ENCODE results near the gene P4HA2. TPM values are rescaled to one million over a fixed set of nuclear protein-coding genes. Genes with fewer than 3 reads are reported as not detected.

P4HA2 gene
- total RNA-seq, 2 experiments from 2014 or later = 17.3 to 18.6 TPM

DNA sequence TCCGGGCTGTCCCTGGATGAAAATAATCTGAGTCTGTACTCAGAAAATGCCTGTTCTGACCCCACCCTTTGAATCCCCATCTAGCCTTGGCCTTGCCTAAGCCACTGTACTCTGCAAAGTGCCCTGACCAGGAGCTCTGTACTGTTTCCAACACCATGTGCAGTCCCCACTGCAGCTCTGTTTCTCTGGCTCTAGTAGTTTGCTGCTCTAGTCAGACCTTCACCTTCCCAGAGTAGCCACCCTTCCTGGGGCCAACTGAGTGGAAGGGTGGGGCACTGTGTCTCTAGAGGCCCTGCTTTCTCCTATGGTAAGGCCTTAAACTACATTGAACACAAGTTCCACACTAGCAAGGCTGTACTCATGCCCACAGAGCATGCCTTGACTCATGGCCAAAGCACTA, 31.9 kb downstream of the P4HA2 start:
- ChIA-PET POLR2A (no interaction called here), CTCF (interaction anchor here (0.6 to 1.5 kb wide), 2 partner anchors 15 to 131 kb away, joined by 4 to 6 read pairs; no protein-coding TSS in a partner anchor)
- ATAC-seq (no peak), DNase-seq (no peak)
- Mint-ChIP-seq H3K9me3 (no peaks in the 10 kb centered on the region), H3K4me3 (no peak overlapping the region), H3K36me3 (ENCODE audit: low read depth) (peaks cover 2% of the 10 kb centered on the region), H3K27me3 (no peaks in the 10 kb centered on the region), H3K4me1 (ENCODE audit: low read depth) (no peaks in the 10 kb centered on the region), H3K27ac (no peak overlapping the region)
- TF ChIP-seq, protein P1, sequence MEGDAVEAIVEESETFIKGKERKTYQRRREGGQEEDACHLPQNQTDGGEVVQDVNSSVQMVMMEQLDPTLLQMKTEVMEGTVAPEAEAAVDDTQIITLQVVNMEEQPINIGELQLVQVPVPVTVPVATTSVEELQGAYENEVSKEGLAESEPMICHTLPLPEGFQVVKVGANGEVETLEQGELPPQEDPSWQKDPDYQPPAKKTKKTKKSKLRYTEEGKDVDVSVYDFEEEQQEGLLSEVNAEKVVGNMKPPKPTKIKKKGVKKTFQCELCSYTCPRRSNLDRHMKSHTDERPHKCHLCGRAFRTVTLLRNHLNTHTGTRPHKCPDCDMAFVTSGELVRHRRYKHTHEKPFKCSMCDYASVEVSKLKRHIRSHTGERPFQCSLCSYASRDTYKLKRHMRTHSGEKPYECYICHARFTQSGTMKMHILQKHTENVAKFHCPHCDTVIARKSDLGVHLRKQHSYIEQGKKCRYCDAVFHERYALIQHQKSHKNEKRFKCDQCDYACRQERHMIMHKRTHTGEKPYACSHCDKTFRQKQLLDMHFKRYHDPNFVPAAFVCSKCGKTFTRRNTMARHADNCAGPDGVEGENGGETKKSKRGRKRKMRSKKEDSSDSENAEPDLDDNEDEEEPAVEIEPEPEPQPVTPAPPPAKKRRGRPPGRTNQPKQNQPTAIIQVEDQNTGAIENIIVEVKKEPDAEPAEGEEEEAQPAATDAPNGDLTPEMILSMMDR (IDR thresholded peaks at IDR 0.05) = no peak
- intact Hi-C loops (cut with micrococcal nuclease) = no loop called here

- H3K27ac Mint-ChIP-seq = no peak overlapping the region
- H3K27me3 Mint-ChIP-seq = peaks cover 5% of the 10 kb centered on the region
- TF ChIP-seq, protein P1 (IDR thresholded peaks at IDR 0.05) = no peak
- ChIA-PET CTCF (interaction anchor here (1.2 to 2.4 kb wide), 2 partner anchors 13 to 45 kb away, joined by 4 to 9 read pairs; no protein-coding TSS in a partner anchor), POLR2A (no interaction called here)
- peaks cover 2% of the 10 kb centered on the region for H3K36me3 Mint-ChIP-seq (ENCODE audit: low read depth)
- ATAC-seq (no peak), DNase-seq (no peak)
- no peaks in the 10 kb centered on the region for H3K9me3 Mint-ChIP-seq
- H3K4me1 Mint-ChIP-seq (ENCODE audit: low read depth) = peaks cover 3% of the 10 kb centered on the region
- intact Hi-C loops (cut with micrococcal nuclease) = no loop called here
- H3K4me3 Mint-ChIP-seq = no peak overlapping the region
Observed at GRCh38 chr5:132193165-132193694, 34.4 kb downstream of the P4HA2 start.

GRCh38 chr5:132190161-132190817, 37.4 kb downstream of the P4HA2 start:
- Mint-ChIP-seq H3K36me3 (ENCODE audit: low read depth) (no peaks in the 10 kb centered on the region), H3K27me3 (peaks cover 6% of the 10 kb centered on the region), H3K4me3 (no peak overlapping the region), H3K9me3 (no peaks in the 10 kb centered on the region), H3K27ac (no peak overlapping the region), H3K4me1 (ENCODE audit: low read depth) (peaks cover 3% of the 10 kb centered on the region)
- ChIA-PET CTCF (interaction anchor here (0.7 to 3.8 kb wide), 32 partner anchors 9 to 310 kb away, joined by 3 to 50 read pairs (median 4); partner anchors contain the start of genes P4HA2 and SLC22A5), POLR2A (interaction anchor here (0.7 to 1.0 kb wide), 4 partner anchors 11 to 305 kb away, joined by 3 read pairs; no protein-coding TSS in a partner anchor)
- intact Hi-C loops (cut with micrococcal nuclease) = no loop called here
- TF ChIP-seq, protein P1 (IDR thresholded peaks at IDR 0.05) = peak; percentile 69
- ATAC-seq = peak; percentile 99
- DNase-seq = no peak

GRCh38 chr5:132184588-132184987, 43.1 kb downstream of the P4HA2 start:
- Mint-ChIP-seq H3K27ac (no peak overlapping the region), H3K36me3 (ENCODE audit: low read depth) (peaks cover 2% of the 10 kb centered on the region), H3K9me3 (peaks cover 4% of the 10 kb centered on the region), H3K4me3 (no peak overlapping the region), H3K4me1 (ENCODE audit: low read depth) (peaks cover 11% of the 10 kb centered on the region), H3K27me3 (peaks cover 6% of the 10 kb centered on the region)
- ATAC-seq = no peak
- ChIA-PET CTCF (no interaction called here), POLR2A (no interaction called here)
- TF ChIP-seq, protein P1 (IDR thresholded peaks at IDR 0.05) = no peak
- intact Hi-C loops (cut with micrococcal nuclease) = no loop called here
- DNase-seq = no peak

DNA sequence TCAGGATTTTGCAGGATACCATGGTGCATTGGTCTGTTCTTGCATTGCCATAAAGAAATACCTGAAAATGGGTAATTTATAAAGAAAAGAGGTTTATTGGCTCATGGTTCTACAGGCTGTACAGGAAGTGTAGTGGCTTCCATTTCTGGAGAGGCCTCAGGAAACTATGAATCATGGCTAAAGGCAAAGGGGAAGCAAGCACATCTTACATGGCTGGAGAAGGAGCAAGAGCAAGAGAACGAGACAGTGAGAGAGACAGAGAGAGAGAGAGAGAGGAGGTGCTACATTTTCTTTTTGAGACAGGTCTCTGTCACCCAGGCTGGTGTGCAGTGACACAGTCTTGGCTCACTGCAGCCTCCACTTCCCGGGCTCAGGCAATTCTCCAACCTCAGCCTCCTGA, 43.9 kb downstream of the P4HA2 start:
- DNase-seq (no peak), ATAC-seq (peak; percentile 42)
- TF ChIP-seq, protein P1 (IDR thresholded peaks at IDR 0.05) = no peak
- peaks cover 19% of the 10 kb centered on the region for H3K4me1 Mint-ChIP-seq (ENCODE audit: low read depth)
- H3K27me3 Mint-ChIP-seq = peaks cover 4% of the 10 kb centered on the region
- CTCF ChIA-PET = no interaction called here
- peaks cover 4% of the 10 kb centered on the region for H3K9me3 Mint-ChIP-seq
- intact Hi-C loops (cut with micrococcal nuclease) = no loop called here
- no peak overlapping the region for H3K4me3 Mint-ChIP-seq
- H3K27ac Mint-ChIP-seq = no peak overlapping the region
- POLR2A ChIA-PET = no interaction called here
- peaks cover 2% of the 10 kb centered on the region for H3K36me3 Mint-ChIP-seq (ENCODE audit: low read depth)
